HEK293 (cell line): Measurements from ENCODE around the gene SECTM1.

Experiments used
- CTCF ChIP-seq: fragments of 450-650 bp; formaldehyde crosslinking; IDR thresholded peaks from 2 replicates; pipeline ENCODE4 v1.5.1; 2016; ENCODE audit warnings: missing biosample characterization, missing genetic modification characterization
- GLIS2 ChIP-seq: fragments of 450-650 bp; formaldehyde crosslinking; IDR thresholded peaks from 2 replicates; pipeline ENCODE4 v1.5.1; 2016; ENCODE audit warnings: missing biosample characterization, missing genetic modification characterization
- MYNN ChIP-seq: fragments of 450-650 bp; formaldehyde crosslinking; IDR thresholded peaks from 2 replicates; pipeline ENCODE4 v1.5.1; 2016; ENCODE audit warnings: missing biosample characterization, missing genetic modification characterization, borderline replicate concordance
- PRDM10 ChIP-seq: fragments of 450-650 bp; formaldehyde crosslinking; IDR thresholded peaks from 2 replicates; pipeline ENCODE4 v1.5.1; 2016; ENCODE audit warnings: missing biosample characterization, missing genetic modification characterization
- SETDB1 ChIP-seq: IDR thresholded peaks from one replicate; pipeline ENCODE4 v1.6.1; 2017; ENCODE audit warnings: mild to moderate bottlenecking, low read length, moderate library complexity, mixed read lengths; ENCODE audit not compliant: insufficient read length
- SP3 ChIP-seq: fragments of 450-650 bp; formaldehyde crosslinking; IDR thresholded peaks from 2 replicates; pipeline ENCODE4 v1.5.1; 2016; ENCODE audit warnings: missing biosample characterization, missing genetic modification characterization
- SP7 ChIP-seq: fragments of 450-650 bp; formaldehyde crosslinking; IDR thresholded peaks from 2 replicates; pipeline ENCODE4 v1.5.1; 2016; ENCODE audit warnings: missing biosample characterization, missing genetic modification characterization
- TRIM28 ChIP-seq: IDR thresholded peaks from 2 replicates; pipeline ENCODE4 v1.6.1; 2011; ENCODE audit warnings: low read length, control low read depth, borderline replicate concordance
- ZBTB11 ChIP-seq: fragments of 450-650 bp; formaldehyde crosslinking; conservative IDR thresholded peaks from 2 replicates; pipeline ENCODE4 v1.5.1; 2016; ENCODE audit warnings: low read depth, missing biosample characterization, missing genetic modification characterization
- ZBTB17 ChIP-seq: fragments of 450-650 bp; formaldehyde crosslinking; IDR thresholded peaks from 2 replicates; pipeline ENCODE4 v1.5.1; 2016; ENCODE audit warnings: missing biosample characterization, missing genetic modification characterization
- ZBTB48 ChIP-seq: fragments of 450-650 bp; formaldehyde crosslinking; IDR thresholded peaks from 2 replicates; pipeline ENCODE4 v1.5.1; 2016; ENCODE audit warnings: missing biosample characterization, missing genetic modification characterization
- ZBTB7A ChIP-seq: fragments of 450-650 bp; formaldehyde crosslinking; IDR thresholded peaks from 2 replicates; pipeline ENCODE4 v1.5.1; 2016; ENCODE audit warnings: low read depth, missing biosample characterization, missing genetic modification characterization
- ZFHX2 ChIP-seq: fragments of 450-650 bp; formaldehyde crosslinking; conservative IDR thresholded peaks from 2 replicates; pipeline ENCODE4 v1.5.1; 2016; ENCODE audit warnings: missing biosample characterization, missing genetic modification characterization
- ZNF2 ChIP-seq: fragments of 450-650 bp; formaldehyde crosslinking; IDR thresholded peaks from 2 replicates; pipeline ENCODE4 v1.5.1; 2016; ENCODE audit warnings: missing biosample characterization, missing genetic modification characterization
- ZNF214 ChIP-seq: fragments of 450-650 bp; formaldehyde crosslinking; IDR thresholded peaks from 2 replicates; pipeline ENCODE4 v1.5.1; 2017; ENCODE audit warnings: missing biosample characterization, mild to moderate bottlenecking, missing genetic modification characterization, borderline replicate concordance
- ZNF302 ChIP-seq: fragments of 450-650 bp; formaldehyde crosslinking; IDR thresholded peaks from 2 replicates; pipeline ENCODE4 v1.5.1; 2016; ENCODE audit warnings: missing biosample characterization, missing genetic modification characterization, low read depth
- ZNF324 ChIP-seq: fragments of 450-650 bp; formaldehyde crosslinking; IDR thresholded peaks from 2 replicates; pipeline ENCODE4 v1.5.1; 2016; ENCODE audit warnings: missing biosample characterization, missing genetic modification characterization
- ZNF521 ChIP-seq: fragments of 450-650 bp; formaldehyde crosslinking; IDR thresholded peaks from 2 replicates; pipeline ENCODE4 v1.5.1; 2017; ENCODE audit warnings: missing biosample characterization, mild to moderate bottlenecking, missing genetic modification characterization
- ZNF600 ChIP-seq: fragments of 450-650 bp; formaldehyde crosslinking; IDR thresholded peaks from 2 replicates; pipeline ENCODE4 v1.5.1; 2016; ENCODE audit warnings: missing biosample characterization, missing genetic modification characterization
- ZNF639 ChIP-seq: fragments of 450-650 bp; formaldehyde crosslinking; IDR thresholded peaks from 2 replicates; pipeline ENCODE4 v1.5.1; 2016; ENCODE audit warnings: missing biosample characterization, missing genetic modification characterization
- ZNF670 ChIP-seq: fragments of 450-650 bp; formaldehyde crosslinking; IDR thresholded peaks from 2 replicates; pipeline ENCODE4 v1.5.1; 2016; ENCODE audit warnings: missing biosample characterization, missing genetic modification characterization, low read depth
- ZNF777 ChIP-seq: fragments of 450-650 bp; formaldehyde crosslinking; IDR thresholded peaks from 2 replicates; pipeline ENCODE4 v1.5.1; 2017; ENCODE audit warnings: missing biosample characterization, missing genetic modification characterization, borderline replicate concordance
- ZNF837 ChIP-seq: fragments of 450-650 bp; formaldehyde crosslinking; IDR thresholded peaks from 2 replicates; pipeline ENCODE4 v1.5.1; 2016; ENCODE audit warnings: missing biosample characterization, missing genetic modification characterization
- ZNF843 ChIP-seq: fragments of 450-650 bp; formaldehyde crosslinking; IDR thresholded peaks from 2 replicates; pipeline ENCODE4 v1.5.1; 2016; ENCODE audit warnings: missing biosample characterization, missing genetic modification characterization
- ZSCAN4 ChIP-seq: fragments of 450-650 bp; formaldehyde crosslinking; IDR thresholded peaks from 2 replicates; pipeline ENCODE4 v1.5.1; 2017; ENCODE audit warnings: missing biosample characterization, missing genetic modification characterization
- TF ChIP-seq, protein P1 (sequence below): fragments of 450-650 bp; formaldehyde crosslinking; IDR thresholded peaks from 2 replicates; pipeline ENCODE4 v1.5.1; 2016; ENCODE audit warnings: missing biosample characterization, missing genetic modification characterization

SECTM1 gene

DNA sequence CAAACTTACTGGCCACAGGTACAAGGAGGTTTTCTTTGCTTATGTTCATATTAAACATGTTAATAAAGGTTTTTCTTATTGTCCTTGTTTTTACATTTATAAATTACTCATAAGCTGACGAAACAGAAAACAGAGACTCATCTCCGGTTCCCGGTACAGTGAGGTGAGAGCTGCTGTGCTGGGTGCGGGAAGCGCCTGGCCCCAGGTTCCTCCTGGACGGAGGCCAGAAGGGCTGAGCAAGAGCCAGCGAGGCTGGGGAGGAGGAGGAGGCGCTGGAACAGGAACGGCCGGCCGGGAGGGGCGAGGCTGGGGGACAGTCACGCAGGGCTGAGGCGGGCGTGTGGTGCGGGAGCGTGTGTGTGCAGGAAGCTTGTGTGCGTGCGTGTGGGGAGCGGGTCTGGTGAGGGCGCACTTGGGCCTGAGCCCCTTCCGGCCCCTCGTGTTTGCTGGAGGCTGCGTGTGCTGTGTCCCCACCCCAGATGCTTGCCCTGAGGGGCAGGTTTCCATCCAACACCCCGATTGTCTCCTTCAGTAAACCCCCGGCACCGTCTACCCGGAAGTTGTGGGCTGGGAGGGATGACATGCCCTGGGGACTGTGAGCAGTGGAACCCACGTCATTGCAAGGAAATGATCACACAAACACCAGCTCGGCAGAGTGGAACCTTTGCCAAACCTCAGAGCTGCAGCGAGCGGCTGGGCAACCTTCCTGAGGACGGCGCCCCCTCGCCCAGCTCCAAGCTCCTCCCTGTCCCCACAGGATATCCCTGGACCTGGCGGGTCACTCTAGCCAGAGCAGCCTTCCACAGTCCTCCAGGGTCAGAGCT lies 35.6 kb downstream of the SECTM1 start (continued):
- TF ChIP-seq ZFHX2 (tag by site-specific recombination) (peak; percentile 80), ZSCAN4 (tag by site-specific recombination) (peak; percentile 26; the same call in 1 of the 2 replicates), SP3 (peak; percentile 45), ZNF214 (tag by site-specific recombination) (no peak), CTCF (tag by site-specific recombination) (peak; percentile 46), GLIS2 (tag by site-specific recombination) (peak; percentile 88), ZBTB17 (0 out of 2 replicates have a peak, but pooled peaks have one; percentile 64), ZNF777 (tag by site-specific recombination) (peak; percentile 81), ZBTB7A (tag by site-specific recombination) (peak; percentile 87), ZNF670 (tag by site-specific recombination) (no peak), ZNF521 (tag by site-specific recombination) (no peak), ZNF837 (0 out of 2 replicates have a peak, but pooled peaks have one; percentile 54), ZNF302 (tag by site-specific recombination) (no peak), TRIM28 (no peak), SP7 (peak; percentile 70), PRDM10 (tag by site-specific recombination) (peak; percentile 96), ZBTB11 (tag by site-specific recombination) (peak; percentile 92), ZNF600 (tag by site-specific recombination) (peak; percentile 94), MYNN (tag by site-specific recombination) (peak; percentile 41; the same call in 1 of the 2 replicates), ZNF639 (tag by site-specific recombination) (no peak), SETDB1 (no peak), ZNF324 (tag by site-specific recombination) (0 out of 2 replicates have a peak, but pooled peaks have one; percentile 67), ZBTB48 (tag by site-specific recombination) (peak; percentile 89), ZNF2 (tag by site-specific recombination) (0 out of 2 replicates have a peak, but pooled peaks have one; percentile 49), ZNF843 (tag by site-specific recombination) (peak; percentile 46; the same call in 1 of the 2 replicates)
- TF ChIP-seq, protein P1, sequence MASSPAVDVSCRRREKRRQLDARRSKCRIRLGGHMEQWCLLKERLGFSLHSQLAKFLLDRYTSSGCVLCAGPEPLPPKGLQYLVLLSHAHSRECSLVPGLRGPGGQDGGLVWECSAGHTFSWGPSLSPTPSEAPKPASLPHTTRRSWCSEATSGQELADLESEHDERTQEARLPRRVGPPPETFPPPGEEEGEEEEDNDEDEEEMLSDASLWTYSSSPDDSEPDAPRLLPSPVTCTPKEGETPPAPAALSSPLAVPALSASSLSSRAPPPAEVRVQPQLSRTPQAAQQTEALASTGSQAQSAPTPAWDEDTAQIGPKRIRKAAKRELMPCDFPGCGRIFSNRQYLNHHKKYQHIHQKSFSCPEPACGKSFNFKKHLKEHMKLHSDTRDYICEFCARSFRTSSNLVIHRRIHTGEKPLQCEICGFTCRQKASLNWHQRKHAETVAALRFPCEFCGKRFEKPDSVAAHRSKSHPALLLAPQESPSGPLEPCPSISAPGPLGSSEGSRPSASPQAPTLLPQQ (tag by site-specific recombination), result peak; percentile 54; the same call in 1 of the 2 replicates
